ENCODE data around the gene PTCH1.

The PTCH1 gene

DNA sequence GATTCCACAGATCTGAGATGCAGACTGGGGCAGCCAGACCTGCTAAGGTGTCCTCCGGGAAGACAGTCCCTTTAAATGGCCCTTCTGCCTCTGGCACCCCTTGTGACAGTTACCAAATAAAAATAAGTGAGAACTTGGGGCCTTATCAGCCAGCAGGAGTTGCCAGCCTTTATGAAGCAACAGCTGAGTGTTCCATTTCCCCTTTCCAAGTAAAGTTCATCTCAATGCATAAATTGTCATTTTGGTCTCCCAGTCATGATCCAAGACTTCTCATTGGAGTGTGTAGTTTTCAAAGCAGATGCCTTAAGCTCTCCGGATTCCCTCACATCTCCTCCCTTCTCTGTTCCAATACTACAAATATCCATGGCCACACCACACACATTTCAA is 4.1 kb downstream of the PTCH1 start:
- DNase-seq (ENCODE audit: low read depth in 2 of 2, low spot score in 1 of 2), result no peak

DNA sequence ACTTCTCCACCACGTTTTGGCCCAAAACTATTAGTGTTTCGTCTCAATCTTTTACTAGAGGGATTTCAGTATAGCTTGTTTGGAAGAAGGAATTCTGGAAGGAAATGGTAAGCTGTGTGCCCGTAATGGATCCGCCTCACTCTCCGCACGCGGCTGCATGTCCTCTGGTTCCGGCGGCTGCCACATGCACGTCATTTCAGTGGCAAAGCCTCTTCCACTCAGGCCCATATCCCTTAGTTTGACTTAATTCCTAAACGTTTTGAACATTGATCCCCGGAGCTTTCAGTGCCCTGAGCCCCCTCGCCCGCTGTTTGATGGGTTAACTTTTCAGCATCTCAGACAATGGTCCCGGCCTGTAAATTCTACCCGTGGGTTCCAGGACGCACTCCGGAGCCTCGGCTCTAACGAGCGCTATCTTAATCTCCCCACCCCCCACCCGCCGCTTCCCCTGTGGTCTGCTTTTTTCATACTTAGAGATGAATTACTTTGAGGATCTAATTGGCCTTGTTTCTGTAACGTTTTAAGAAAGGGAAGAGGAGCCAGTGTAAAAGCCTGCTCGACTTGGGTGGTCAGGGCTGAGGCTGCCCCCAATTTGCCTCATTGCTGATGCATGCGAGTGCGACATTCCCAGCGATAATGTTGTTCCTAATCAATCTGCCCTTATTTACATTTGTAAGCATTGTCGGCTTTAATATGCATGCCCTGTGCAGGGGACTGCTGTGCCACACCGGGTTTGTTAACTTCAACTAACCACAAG is 4.6 kb downstream of the PTCH1 start:
- DNase-seq (ENCODE audit: low read depth in 2 of 2, low spot score in 1 of 2), result no peak

DNA sequence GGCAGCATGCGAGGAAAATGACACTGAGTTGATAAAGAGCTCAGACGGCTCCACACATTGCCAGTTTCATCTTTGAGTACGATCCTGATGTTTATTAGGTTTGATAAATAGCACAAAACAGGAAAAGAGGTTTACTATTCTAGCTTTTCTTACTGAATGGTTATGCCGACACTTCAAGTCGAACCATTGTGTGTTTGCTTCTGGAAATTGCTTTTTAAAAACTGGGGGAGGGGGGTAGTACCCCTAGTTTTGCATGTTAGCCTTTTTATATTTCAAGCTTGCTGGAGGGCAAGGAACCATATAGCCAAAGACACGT is 5.2 kb downstream of the PTCH1 start:
- DNase-seq (ENCODE audit: low read depth in 2 of 2, low spot score in 1 of 2), result no peak

GRCh38 chr9:95510709-95511615 is 5.8 kb downstream of the PTCH1 start:
- peak in 1 of 2 donors; percentile 65 for DNase-seq (ENCODE audit: low read depth in 2 of 2, low spot score in 1 of 2)

- no peak for DNase-seq (ENCODE audit: low read depth in 2 of 2, low spot score in 1 of 2)
Observed at GRCh38 chr9:95509851-95510708, 6.7 kb downstream of the PTCH1 start.

- DNase-seq (ENCODE audit: low read depth in 2 of 2, low spot score in 1 of 2), result peak in 1 of 2 donors; percentile 44
Observed at GRCh38 chr9:95508968-95509850, 7.6 kb downstream of the PTCH1 start.

DNA sequence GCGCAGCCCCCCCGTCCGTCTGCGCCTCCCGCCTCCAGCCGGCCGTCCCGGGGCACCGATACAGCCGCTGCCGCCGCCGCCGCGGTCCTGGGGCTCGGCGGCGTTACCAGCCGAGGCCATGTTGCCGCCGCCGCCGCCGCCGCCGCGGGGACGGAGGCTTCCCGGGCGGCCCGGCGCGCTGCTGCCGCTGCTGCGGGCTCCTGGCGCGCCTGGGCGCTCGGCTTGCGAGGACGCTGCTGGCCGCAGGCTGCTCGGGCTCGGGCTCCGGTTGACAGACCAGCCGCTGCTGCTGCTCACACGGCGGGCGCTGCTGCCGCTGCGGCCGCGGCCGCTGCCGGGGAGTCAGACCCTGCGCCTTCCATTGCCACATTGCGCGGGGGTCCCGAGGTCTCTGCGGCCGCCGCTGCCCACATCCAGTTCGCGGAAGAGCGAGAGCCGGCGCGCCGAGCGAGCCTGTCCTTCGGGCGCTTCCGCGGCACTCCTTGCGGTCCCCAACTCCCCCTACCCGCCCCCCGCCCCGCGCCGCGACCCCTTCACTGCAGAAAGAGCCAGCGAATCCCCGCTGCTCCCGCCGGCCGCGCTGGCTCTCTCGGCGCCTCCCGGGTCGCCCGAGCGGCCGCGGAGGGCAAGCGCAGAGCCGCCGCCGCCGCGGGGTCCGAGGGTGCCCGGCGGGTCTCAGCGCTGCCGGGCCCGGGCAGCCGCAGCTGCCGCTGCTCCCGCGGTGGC is 8.4 kb downstream of the PTCH1 start:
- no peak for DNase-seq (ENCODE audit: low read depth in 2 of 2, low spot score in 1 of 2)

- peak in 1 of 2 donors; percentile 12 for DNase-seq (ENCODE audit: low read depth in 2 of 2, low spot score in 1 of 2)
Observed at GRCh38 chr9:95507464-95508241, 9.1 kb downstream of the PTCH1 start.

- peak in 1 of 2 donors; percentile 19 for DNase-seq (ENCODE audit: low read depth in 2 of 2, low spot score in 1 of 2)
Observed at GRCh38 chr9:95506678-95507463, 9.9 kb downstream of the PTCH1 start.

DNA sequence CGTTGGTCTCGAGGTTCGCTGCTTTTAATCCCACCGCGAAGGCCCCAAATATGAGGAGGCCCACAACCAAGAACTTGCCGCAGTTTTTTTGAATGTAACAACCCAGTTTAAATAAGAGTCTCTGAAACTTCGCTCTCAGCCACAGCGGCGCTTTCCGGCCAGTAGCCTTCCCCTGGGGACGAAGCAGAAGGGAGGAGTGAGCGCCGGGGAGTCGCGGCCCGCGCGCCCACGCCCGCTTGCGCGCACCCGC is 10.4 kb downstream of the PTCH1 start:
- no peak for DNase-seq (ENCODE audit: low read depth in 2 of 2, low spot score in 1 of 2)

DNA sequence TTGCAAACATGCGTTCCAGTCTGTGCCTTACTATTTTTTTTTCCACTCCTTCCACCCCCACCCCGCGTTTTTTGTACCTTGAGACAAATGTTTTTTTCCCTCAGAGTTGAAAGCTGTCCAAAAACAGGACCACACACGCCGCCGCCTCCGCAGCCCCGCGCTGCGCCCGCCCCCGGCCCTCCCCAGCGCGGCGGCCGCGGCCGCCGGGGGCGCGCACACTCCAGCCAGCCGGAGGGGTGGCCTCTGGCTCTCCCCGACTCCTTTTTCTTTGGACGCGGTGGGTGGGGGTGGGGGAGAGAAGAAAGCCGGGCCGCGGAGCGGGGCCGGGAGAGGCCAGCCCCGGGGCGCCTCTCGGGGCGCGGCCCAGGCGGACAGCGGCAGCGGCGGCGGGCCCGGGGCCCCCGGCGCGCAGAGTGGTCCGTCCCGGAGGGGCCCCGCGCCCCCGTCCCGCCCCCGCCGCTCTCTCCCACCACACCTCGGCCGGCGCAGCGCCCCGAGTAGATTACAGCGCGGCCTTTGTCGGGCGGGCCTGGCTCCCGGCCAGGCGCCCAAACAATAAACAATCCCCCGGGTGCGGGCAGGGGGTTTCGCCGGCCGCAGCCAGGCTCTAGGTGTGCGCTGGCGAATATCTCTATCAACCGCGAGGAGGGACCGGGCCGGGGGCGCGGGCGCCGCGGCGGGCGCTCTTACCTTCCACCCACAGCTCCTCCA is 10.9 kb downstream of the PTCH1 start:
- peak in 1 of 2 donors; percentile 20 for DNase-seq (ENCODE audit: low read depth in 2 of 2, low spot score in 1 of 2)

DNA sequence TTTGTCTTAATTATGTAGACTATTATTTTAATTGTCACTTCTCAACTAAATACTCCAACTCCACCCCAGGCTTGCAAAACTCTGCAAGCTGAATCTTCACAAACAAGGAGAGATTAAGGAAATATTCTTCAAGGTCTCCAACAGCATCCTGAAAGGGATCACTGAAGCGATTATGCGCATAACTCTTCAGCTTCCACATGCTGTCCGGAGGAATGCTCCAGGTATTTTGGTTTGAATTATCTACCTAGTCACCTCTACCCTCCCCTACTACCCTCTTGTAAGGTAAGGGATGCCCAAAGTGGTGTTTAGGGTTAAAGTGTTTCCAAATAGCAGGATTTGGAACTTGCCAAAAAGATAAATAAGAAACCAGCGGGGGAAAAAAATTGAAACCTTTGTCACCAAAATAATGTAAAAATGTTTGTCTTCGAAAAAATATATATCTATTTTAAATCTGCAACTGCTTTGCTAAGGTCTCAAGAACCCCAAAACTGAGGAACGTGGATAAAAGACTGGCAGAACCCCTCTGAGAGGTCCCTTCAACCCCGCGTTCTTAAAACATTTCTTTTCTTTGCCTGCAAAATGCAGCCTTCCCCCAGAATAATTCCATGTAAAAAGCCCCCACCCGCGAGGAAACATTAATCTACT is 11.6 kb downstream of the PTCH1 start:
- no peak for DNase-seq (ENCODE audit: low read depth in 2 of 2, low spot score in 1 of 2)

DNA sequence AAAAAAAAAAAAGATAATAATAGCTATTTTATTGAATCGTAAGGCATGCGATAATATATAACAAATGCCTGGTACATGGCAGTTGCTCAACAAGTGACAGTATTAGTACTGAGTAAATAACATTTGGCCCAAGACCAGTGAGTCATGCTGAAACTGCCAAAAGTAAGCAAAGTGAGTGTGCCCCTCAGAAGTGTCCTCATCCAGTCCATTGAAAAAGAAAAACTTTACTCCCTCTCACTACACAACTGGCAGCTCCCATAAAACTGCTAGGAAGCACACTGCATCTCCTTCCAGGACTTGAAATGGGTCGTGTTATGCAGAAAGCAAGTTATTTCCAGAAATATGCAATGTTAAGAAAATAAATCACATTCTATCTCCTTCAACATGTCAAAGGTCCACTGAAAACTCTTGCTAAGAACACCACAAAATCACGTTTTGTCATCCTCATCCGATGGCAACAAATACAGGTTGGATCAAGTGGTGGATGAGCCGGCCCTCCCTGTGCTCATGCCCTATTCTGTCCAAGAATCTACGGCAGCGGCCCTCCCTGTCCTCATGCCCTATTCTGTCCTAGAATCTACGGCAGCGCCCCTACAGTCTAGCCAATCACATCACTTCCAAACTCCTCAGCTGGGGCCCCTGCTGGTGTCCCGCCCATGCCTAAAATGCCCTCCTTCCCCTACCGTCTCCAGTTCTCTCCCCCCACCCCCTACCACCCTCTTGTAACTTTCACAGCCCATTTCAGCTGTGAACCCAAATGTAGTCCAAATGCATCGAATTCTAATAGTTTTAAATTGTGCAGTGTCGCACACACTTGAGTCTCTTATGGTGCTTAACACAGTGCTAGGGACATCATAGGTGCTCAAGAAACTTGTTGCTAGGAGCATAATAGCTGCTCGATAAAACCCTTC is 12.5 kb downstream of the PTCH1 start:
- DNase-seq (ENCODE audit: low read depth in 2 of 2, low spot score in 1 of 2), result no peak

DNA sequence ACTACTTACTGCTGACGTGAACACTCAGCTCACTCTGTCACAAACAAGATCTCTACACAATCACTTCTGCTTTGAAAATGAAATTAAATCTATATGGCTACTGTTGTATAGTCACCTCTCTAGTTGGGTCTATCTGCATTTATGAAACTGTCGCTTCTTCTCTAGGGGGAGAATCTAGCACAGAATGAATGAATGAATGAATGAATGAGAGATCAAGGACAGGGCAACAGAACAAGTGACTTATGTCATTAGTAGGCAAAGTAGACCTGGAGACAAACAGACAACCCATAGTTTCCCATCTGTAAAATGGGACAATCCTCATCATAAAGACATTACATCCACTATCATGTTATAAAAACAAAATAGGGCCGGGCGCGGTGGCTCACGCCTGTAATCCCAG is 13.4 kb downstream of the PTCH1 start:
- DNase-seq (ENCODE audit: low read depth in 2 of 2, low spot score in 1 of 2), result no peak

- DNase-seq (ENCODE audit: low read depth in 2 of 2, low spot score in 1 of 2), result no peak
Observed at GRCh38 chr9:95502248-95502647, 14.5 kb downstream of the PTCH1 start.

- no peak for DNase-seq (ENCODE audit: low read depth in 2 of 2, low spot score in 1 of 2)
Observed at GRCh38 chr9:95499847-95500246, 16.9 kb downstream of the PTCH1 start.

Measured in stimulated activated CD8-positive, alpha-beta memory T cell treated with anti-CD3 and anti-CD28 coated beads, Interleukin-4, amount 100 ng/mL, for 1 hour (primary cell).